ENCODE measurements around the gene EGLN3.

- TF ChIP-seq, protein P1, sequence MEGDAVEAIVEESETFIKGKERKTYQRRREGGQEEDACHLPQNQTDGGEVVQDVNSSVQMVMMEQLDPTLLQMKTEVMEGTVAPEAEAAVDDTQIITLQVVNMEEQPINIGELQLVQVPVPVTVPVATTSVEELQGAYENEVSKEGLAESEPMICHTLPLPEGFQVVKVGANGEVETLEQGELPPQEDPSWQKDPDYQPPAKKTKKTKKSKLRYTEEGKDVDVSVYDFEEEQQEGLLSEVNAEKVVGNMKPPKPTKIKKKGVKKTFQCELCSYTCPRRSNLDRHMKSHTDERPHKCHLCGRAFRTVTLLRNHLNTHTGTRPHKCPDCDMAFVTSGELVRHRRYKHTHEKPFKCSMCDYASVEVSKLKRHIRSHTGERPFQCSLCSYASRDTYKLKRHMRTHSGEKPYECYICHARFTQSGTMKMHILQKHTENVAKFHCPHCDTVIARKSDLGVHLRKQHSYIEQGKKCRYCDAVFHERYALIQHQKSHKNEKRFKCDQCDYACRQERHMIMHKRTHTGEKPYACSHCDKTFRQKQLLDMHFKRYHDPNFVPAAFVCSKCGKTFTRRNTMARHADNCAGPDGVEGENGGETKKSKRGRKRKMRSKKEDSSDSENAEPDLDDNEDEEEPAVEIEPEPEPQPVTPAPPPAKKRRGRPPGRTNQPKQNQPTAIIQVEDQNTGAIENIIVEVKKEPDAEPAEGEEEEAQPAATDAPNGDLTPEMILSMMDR (conservative IDR thresholded peaks at IDR 0.05): no peak
- no peak for TF ChIP-seq EZH2 (IDR thresholded peaks at IDR 0.05; ENCODE audit: low read depth)
Measured at GRCh38 chr14:33948869-33949408, 1.9 kb downstream of the EGLN3 start.

All from PC-9 (cell line).